ENCODE measurements around the gene MAPRE2. TPM values are rescaled to one million over a fixed set of nuclear protein-coding genes. Genes with fewer than 3 reads are reported as not detected.
A peak's percentile ranks its signal among the peaks of the same experiment; 100 is the strongest.

MAPRE2 gene
- total RNA-seq (2014; rRNA removed; shearing (Covaris generic)) (6.1 and 11.2 TPM in 2 replicates), polyA plus RNA-seq (2016; fragmentation: Nextera tagmentation; extraction: Ambion mirVana) (16.0 and 16.1 TPM in 2 replicates)

DNA sequence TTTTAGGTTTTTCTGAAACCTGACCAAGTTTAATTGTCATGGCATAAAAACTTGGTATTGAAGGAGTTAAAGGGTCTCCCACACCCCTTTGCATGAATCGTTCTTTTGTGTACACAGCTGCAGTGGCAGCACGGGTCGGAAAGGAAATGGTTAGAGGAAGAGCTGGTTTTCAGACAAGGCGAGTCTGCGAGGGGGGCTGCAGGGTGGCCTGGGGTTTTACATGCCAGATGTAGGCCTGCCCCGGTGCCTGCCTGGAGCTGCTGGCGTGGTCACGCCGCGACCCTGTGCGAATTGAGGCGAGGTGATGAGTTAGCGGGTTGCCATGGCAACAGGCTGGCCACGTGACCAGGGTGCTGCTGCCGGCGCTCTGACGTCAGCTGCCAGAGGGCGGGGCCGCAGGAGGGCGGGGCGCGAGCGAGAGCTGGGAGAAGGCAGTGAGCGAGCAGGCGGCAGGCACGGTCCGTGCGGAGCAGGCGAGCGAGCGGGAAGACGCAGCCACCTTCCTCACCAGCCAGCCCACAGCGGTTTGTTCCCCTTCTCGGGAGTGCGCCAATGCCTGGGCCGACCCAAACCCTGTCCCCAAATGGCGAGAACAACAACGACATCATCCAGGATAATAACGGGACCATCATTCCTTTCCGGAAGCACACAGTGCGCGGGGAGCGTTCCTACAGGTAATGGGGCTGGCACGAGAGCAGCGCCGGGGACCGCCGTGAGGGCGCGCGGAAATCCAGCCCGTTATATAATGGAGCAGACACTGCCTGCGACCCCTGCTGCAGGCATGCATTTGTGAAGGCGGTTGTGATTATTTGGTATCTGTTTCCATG is at the start of gene MAPRE2:
Gene MAPRE2 (plus strand): TSS at position 426 of the 827 bp plus-strand sequence. CDS start 127 bp downstream, at position 553.
- Histone ChIP-seq H3K27ac (peak within 1 kb of the TSS; percentile 62), H3F3A (ENCODE audit: insufficient read depth) (peaks cover 8% of the 10 kb centered on the region; the same call in 1 of the 2 replicates), H3K27me3 (replicated peaks; ENCODE audit: insufficient read depth) (no peaks in the 10 kb centered on the region), H3K4me1 (ENCODE audit: insufficient read depth) (peaks cover 24% of the 10 kb centered on the region), H3K9me3 (ENCODE audit: low read depth) (no peaks in the 10 kb centered on the region), H3K36me3 (ENCODE audit: low read depth) (no peaks in the 10 kb centered on the region), H3K4me3 (peak within 1 kb of the TSS; percentile 83), H2AFZ (peak within 1 kb of the TSS; percentile 91), H3K9ac (peak within 1 kb of the TSS; percentile 85), H3K9me2 (ENCODE audit: insufficient read depth) (no peaks in the 10 kb centered on the region), H3K4me2 (ENCODE audit: unreplicated experiment) (peak within 1 kb of the TSS; percentile 95), H3K79me2 (ENCODE audit: insufficient read depth) (peaks cover 35% of the 10 kb centered on the region), H4K20me1 (ENCODE audit: insufficient read depth) (no peaks in the 10 kb centered on the region)
- in situ Hi-C loops (cut with MboI), result no loop called here
- TF ChIP-seq EZH2 (IDR thresholded peaks at IDR 0.05; ENCODE audit: insufficient read depth, poor library complexity, severe bottlenecking) (no peak), EZH2phosphoT487 (IDR thresholded peaks at IDR 0.05; ENCODE audit: insufficient read depth, low read depth) (no peak)
- WGBS, 2 experiments (ENCODE audit: low coverage in 1 of 2, low lambda C conversion rate in 2 of 2, missing lambda C conversion rate in 2 of 2), result 0 to 1% methylated on average over 43 of the region's 54 CpGs
- peak; percentile 99 for DNase-seq

DNA sequence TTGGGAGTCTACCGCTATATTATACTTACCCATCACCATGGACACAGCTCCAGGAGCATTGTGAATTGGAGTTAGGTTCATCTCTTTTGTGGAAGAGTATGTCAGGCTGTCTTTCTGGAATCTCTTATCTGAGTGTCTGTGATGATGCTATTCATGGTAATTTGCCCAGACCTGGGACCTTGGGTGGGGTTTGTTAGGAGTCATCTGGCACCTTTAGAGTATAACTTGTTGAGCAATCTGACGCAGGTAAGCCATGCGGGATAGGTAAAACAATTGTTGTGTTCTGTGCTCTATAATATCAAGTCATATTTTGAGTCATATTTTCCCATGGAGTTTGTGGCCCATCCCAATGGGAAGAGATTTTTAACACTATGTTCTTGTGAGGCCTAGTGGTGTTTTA is 49.7 kb upstream of the MAPRE2 start:
- Histone ChIP-seq H3K9me2 (ENCODE audit: insufficient read depth) (no peaks in the 10 kb centered on the region), H4K20me1 (ENCODE audit: insufficient read depth) (no peaks in the 10 kb centered on the region), H3K36me3 (ENCODE audit: low read depth) (no peaks in the 10 kb centered on the region), H3K27me3 (replicated peaks; ENCODE audit: insufficient read depth) (peaks cover 10% of the 10 kb centered on the region; the same call in 1 of the 2 replicates), H3K27ac (no peak overlapping the region), H3K9me3 (ENCODE audit: low read depth) (no peaks in the 10 kb centered on the region), H3K79me2 (ENCODE audit: insufficient read depth) (no peaks in the 10 kb centered on the region), H3K4me2 (ENCODE audit: unreplicated experiment) (no peak overlapping the region), H3K4me1 (ENCODE audit: insufficient read depth) (0 out of 2 replicates have a peak, but pooled peaks cover 5% of the 10 kb centered on the region), H3K9ac (no peak overlapping the region), H3F3A (ENCODE audit: insufficient read depth) (no peaks in the 10 kb centered on the region), H2AFZ (no peak overlapping the region), H3K4me3 (no peak overlapping the region)
- in situ Hi-C loops (cut with MboI), result no loop called here
- TF ChIP-seq EZH2 (IDR thresholded peaks at IDR 0.05; ENCODE audit: insufficient read depth, poor library complexity, severe bottlenecking) (no peak), EZH2phosphoT487 (IDR thresholded peaks at IDR 0.05; ENCODE audit: insufficient read depth, low read depth) (no peak)
- DNase-seq, result no peak
- 92 to 98% methylated on average over 3 of the region's 3 CpGs for WGBS, 2 experiments (ENCODE audit: low coverage in 1 of 2, low lambda C conversion rate in 2 of 2, missing lambda C conversion rate in 2 of 2)

DNA sequence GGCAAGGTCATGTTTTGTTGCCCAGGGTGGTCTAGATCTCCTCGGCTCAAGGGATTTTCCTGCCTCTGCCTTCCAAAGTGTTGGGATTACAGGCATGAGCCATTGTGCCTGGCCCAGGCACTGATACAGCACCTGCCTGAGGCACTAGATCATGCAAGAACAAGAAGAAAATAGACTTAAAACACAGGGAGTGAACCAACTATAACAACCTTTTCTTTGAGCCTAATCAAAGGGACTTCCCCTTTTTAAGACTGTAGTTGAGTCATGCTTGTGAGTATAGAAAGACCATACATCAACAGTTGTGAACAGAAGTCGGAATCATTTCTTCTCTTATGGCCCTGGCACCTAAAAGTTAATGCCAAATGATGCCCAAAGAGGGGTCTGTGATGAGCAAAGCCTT is 47.9 kb upstream of the MAPRE2 start:
- no peak overlapping the region for H3K4me2 ChIP-seq (ENCODE audit: unreplicated experiment)
- H3K27me3 ChIP-seq (replicated peaks; ENCODE audit: insufficient read depth), result peaks cover 3% of the 10 kb centered on the region; the same call in 1 of the 2 replicates
- in situ Hi-C loops (cut with MboI), result no loop called here
- no peak overlapping the region for H3K4me3 ChIP-seq
- H2AFZ ChIP-seq, result no peak overlapping the region
- no peak for DNase-seq
- TF ChIP-seq EZH2phosphoT487 (IDR thresholded peaks at IDR 0.05; ENCODE audit: insufficient read depth, low read depth) (no peak), EZH2 (IDR thresholded peaks at IDR 0.05; ENCODE audit: insufficient read depth, poor library complexity, severe bottlenecking) (no peak)
- no peak overlapping the region for H3K9ac ChIP-seq
- H3F3A ChIP-seq (ENCODE audit: insufficient read depth), result no peaks in the 10 kb centered on the region
- no peaks in the 10 kb centered on the region for H3K36me3 ChIP-seq (ENCODE audit: low read depth)
- no peaks in the 10 kb centered on the region for H3K9me3 ChIP-seq (ENCODE audit: low read depth)
- no peaks in the 10 kb centered on the region for H3K79me2 ChIP-seq (ENCODE audit: insufficient read depth)
- WGBS, 2 experiments (ENCODE audit: low coverage in 1 of 2, low lambda C conversion rate in 2 of 2, missing lambda C conversion rate in 2 of 2), result 86 to 88% methylated on average over 2 of the region's 2 CpGs
- H4K20me1 ChIP-seq (ENCODE audit: insufficient read depth), result no peaks in the 10 kb centered on the region
- H3K4me1 ChIP-seq (ENCODE audit: insufficient read depth), result 0 out of 2 replicates have a peak, but pooled peaks cover 5% of the 10 kb centered on the region
- no peak overlapping the region for H3K27ac ChIP-seq
- H3K9me2 ChIP-seq (ENCODE audit: insufficient read depth), result no peaks in the 10 kb centered on the region

DNA sequence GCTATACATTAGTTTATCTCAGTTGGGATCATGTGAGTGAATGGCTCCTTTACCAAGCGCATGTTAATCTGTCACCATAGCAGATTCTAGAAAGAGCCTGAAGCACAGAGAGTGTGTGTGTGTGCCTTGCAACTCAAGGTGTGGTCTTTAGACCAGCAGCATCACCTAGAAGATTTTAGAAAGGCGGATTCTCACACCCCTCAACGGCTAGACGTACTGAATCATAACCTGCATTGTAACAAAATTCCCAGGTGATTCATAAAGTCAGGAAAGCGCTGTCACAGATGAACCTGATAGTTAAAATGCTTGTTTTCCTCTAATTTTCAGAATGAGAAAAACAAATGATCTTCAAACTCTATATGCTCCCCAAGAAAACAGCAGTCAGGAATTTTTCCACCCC is 45.5 kb upstream of the MAPRE2 start:
- TF ChIP-seq EZH2phosphoT487 (IDR thresholded peaks at IDR 0.05; ENCODE audit: insufficient read depth, low read depth), result no peak
- no peak for TF ChIP-seq EZH2 (IDR thresholded peaks at IDR 0.05; ENCODE audit: insufficient read depth, poor library complexity, severe bottlenecking)
- no peaks in the 10 kb centered on the region for H3K9me3 ChIP-seq (ENCODE audit: low read depth)
- H3K4me2 ChIP-seq (ENCODE audit: unreplicated experiment), result no peak overlapping the region
- H3K79me2 ChIP-seq (ENCODE audit: insufficient read depth), result no peaks in the 10 kb centered on the region
- 83 to 85% methylated on average over 5 of the region's 5 CpGs for WGBS, 2 experiments (ENCODE audit: low coverage in 1 of 2, low lambda C conversion rate in 2 of 2, missing lambda C conversion rate in 2 of 2)
- H2AFZ ChIP-seq, result no peak overlapping the region
- no peaks in the 10 kb centered on the region for H4K20me1 ChIP-seq (ENCODE audit: insufficient read depth)
- H3F3A ChIP-seq (ENCODE audit: insufficient read depth), result no peaks in the 10 kb centered on the region
- no peak overlapping the region for H3K4me3 ChIP-seq
- H3K27ac ChIP-seq, result no peak overlapping the region
- DNase-seq, result no peak
- H3K36me3 ChIP-seq (ENCODE audit: low read depth), result no peaks in the 10 kb centered on the region
- no peaks in the 10 kb centered on the region for H3K4me1 ChIP-seq (ENCODE audit: insufficient read depth)
- no peak overlapping the region for H3K9ac ChIP-seq
- H3K27me3 ChIP-seq (replicated peaks; ENCODE audit: insufficient read depth), result no peaks in the 10 kb centered on the region
- in situ Hi-C loops (cut with MboI), result no loop called here
- no peaks in the 10 kb centered on the region for H3K9me2 ChIP-seq (ENCODE audit: insufficient read depth)
